Measurements from ENCODE around the gene PROM1.

The PROM1 gene

DNA sequence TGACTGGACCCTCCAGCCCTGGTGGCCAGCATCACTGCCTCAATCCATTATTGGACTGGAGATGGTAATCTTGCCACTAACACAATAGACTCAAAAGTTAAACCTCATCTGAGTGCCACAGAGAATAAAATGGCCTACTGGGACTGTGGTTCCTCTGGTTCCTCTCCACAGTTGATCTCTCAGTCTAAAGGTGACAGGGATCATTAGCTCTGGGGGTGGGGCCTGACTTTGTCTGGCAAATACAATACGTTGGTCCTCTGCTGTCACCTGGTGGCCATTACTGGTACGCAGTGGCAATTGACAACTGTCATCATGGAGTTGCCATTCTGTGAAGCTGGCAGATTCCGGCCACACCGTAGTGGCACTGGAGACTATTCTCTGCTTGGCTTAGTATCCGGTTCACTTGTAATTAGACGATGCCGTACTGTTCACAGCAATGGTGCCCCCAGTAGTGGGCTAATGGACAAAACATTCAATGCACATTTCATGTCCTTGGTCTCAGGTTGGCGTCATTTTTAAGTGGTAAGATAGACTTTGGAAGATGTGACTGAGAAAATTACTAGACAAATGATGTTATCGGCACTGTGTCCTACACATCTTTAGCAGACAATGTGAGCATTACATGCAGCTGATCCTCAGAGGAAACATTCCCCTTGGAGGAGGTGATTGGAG, 127.5 kb downstream of the PROM1 start:
- DNase-seq (ENCODE audit: low read depth, low spot score) = no peak
- no peak overlapping the region for H3K27ac ChIP-seq

DNA sequence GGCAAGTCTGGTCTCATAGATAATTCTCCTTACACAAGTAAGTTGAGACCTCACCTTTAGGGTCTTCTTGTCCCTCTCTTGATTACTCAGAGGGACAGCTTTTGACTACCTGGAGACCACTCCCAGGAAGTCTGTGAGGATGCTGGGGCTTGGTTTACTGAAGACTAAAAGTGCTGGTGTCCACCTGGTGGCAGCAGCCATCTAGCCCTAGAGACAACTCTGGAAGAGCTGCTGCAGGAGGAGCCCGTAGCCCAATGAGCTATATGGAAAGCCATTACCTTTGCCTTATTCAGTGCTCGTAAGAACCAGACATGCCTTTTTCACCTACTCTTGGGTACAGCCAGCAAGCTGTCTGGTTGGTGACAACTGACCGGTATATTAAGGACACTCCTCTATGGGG, 128.2 kb downstream of the PROM1 start:
- no peak for DNase-seq (ENCODE audit: low read depth, low spot score)
- no peak overlapping the region for H3K27ac ChIP-seq

DNA sequence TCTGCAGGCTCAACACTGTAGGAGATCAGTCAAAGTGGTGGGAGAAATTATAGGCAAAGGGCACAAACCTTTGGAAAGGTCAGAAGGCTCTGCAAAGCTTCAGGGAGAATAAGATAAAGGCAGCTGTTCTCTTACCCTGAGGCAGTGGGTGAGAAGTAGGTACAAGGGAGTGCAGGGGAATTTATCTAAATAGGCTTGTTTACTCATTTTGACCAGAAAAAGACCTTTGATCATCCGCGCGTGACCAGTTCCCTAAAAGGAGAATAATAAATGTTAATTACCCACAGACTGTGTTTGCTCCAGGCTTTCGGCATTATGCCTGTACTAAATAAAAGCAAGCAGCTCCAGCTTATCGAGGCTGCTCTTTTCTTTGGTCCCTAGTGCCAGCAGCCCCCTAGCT, 130.2 kb downstream of the PROM1 start:
- no peak for DNase-seq (ENCODE audit: low read depth, low spot score)
- H3K27ac ChIP-seq = no peak overlapping the region

DNA sequence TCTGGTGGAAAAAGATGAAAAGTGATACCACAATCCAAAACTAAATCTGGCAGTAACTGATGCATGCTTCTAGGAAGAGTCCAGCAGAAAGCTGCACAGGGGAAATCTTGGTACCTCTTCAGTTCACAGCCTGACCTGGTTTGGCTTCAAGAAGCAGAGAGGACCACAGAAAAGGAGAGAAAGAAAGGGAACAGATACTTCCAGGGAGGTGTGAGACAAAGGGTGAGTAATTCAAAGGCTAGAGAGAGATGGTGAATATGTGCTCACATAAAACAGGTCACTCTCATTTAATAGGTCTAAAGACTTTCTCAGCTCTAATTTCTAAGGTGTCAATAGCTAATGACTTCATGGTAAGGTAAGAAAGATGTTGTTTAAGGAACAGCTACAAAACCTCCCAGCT, 132.0 kb downstream of the PROM1 start:
- H3K27ac ChIP-seq = no peak overlapping the region
- DNase-seq (ENCODE audit: low read depth, low spot score) = no peak

DNA sequence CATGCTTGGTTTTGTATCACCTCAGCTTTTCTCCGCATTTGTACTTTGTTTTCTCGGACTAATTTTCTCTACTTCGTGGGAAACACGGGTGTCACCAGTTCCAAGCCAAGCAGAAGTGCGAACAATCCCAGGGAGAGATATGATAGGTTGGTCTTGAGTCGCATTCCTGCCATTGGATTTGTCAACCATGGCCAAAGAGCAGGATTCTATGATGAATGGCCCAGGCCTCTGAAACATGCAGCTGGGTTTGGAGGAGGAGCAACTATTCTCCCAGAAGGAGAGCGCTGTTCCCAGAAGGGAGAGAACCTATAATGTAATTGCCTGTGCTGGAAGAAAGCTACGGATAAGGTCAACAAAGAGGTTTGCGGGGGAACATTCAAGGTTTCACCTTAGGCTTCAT, 135.0 kb downstream of the PROM1 start:
- no peak overlapping the region for H3K27ac ChIP-seq
- no peak for DNase-seq (ENCODE audit: low read depth, low spot score)

DNA sequence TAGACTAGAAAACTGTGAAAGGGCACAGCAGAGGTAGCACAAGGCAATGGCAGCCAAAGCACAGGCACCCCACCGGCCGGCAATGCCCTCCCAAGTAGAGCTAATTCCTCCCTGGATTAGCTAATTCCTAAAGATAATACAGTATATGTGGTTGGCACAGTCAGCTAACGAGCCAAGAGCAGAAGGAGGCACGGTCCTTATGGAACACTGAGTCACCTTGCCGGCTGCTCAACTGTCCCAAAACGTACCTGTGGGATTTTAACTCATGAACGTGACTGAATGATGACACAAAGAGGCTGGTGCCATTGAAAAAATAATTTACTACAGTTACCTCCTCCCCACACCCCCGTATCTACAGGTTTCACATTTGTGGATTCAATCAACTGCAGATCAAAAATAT, 136.1 kb downstream of the PROM1 start:
- no peak for DNase-seq (ENCODE audit: low read depth, low spot score)
- no peak overlapping the region for H3K27ac ChIP-seq

DNA sequence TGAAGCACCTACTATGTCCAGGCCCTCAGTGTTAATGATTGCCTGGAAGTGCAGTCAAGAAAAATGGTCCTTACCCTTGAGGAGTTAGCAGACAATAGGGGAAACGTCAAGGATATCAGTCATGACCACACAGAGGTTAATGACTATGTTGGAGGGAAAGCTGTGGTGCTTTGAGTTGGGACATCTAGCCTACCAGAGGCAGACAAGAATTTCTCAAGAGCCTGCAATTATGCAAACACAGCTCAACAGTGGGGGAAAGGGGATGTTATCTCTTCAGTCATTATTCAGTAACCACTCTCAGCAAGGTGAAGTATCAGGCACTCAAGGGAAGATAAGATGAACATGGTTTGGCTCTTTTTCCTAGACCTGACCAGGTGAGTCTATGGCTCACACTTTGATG, 138.3 kb downstream of the PROM1 start:
- no peak overlapping the region for H3K27ac ChIP-seq
- no peak for DNase-seq (ENCODE audit: low read depth, low spot score)

DNA sequence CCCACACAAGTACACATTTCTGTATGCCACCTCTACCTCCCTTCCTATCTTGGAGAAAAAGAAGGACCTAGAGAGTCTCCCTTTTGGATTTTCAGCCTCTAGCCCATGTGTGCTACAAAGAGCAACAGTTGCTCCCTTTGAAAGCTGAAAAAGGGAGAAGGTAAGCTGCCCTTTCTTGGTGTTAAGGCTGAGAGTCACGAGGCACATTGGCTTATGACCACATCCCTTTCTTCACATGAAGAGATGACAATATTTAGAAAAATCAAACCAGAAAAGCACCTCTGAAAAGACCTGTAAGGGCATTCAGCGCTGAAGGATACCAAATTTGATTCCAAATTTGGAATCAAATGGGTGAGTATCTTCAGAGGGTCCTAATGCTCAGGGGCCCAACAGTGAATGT, 138.9 kb downstream of the PROM1 start:
- H3K27ac ChIP-seq = no peak overlapping the region
- DNase-seq (ENCODE audit: low read depth, low spot score) = no peak

DNA sequence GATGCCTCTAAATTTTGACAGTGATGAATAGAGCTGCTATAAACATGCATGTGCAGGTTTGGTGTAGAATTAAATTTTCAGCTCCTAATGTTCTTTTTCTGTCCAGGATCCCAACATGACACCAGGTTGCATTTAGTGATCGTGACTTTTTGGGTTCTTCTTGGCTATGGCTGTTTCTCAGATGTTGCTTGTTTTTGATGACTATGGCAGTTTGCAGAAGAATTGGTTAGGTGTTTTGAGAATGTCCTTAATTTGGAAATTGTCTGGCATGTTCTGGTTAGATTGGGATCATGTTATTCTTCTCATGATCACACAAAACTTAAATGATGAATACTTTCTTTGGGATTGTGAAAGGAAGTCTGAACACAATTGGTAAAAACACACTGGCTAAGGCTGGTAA, 141.5 kb downstream of the PROM1 start:
- no peak for DNase-seq (ENCODE audit: low read depth, low spot score)

DNA sequence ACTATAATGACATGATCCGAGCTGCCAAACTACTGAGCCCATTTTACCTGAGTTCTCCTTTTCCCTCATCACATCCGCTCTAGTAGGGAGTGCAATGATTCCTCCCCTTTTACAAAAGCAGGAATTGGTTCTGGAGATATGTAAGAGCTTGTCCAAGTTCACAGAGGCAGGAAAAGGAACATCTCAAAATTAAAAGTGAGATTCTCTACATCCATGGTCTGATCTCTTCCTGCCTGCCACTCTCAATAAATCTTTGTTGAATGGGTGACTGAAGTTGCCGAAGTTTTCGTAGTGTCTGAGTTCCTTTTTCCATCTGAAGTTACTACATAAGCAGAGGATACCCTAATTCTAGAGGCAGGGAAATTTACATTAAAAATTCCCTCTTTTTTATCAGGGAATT, 145.2 kb downstream of the PROM1 start, which contains the start of gene FGFBP1:
FGFBP1 (minus strand) TSS at position 101 of the 400 bp plus-strand sequence. CDS start 2,108 bp downstream, outside the sequence.
- DNase-seq (ENCODE audit: low read depth, low spot score) = no peak
- peak within 1 kb of the TSS; percentile 87 for H3K27ac ChIP-seq

More for the DNA sequence above, 141.5 kb downstream of the PROM1 start:
- H3K27ac ChIP-seq = no peak overlapping the region

DNA sequence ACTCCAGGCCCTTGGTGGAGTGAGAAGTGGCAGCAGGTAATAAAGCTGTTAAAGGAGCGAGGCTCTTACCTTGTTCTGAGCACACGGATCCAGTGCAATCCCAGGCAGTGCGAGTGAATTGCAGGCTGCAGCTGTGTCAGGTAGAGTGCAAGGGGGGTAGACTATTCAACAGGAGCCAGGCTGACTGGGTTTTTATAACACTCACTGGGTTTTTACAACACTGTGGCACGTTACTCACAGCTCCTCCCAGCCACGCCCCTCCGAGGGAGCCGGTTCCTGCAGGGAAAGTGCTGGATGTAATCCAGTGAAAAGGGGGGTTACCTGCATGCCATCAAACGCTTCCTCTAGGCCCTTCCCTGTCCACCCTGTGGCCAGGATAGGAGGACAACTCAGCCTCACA, 145.6 kb downstream of the PROM1 start:
- peak overlapping the region; percentile 87 for H3K27ac ChIP-seq
- no peak for DNase-seq (ENCODE audit: low read depth, low spot score)

DNA sequence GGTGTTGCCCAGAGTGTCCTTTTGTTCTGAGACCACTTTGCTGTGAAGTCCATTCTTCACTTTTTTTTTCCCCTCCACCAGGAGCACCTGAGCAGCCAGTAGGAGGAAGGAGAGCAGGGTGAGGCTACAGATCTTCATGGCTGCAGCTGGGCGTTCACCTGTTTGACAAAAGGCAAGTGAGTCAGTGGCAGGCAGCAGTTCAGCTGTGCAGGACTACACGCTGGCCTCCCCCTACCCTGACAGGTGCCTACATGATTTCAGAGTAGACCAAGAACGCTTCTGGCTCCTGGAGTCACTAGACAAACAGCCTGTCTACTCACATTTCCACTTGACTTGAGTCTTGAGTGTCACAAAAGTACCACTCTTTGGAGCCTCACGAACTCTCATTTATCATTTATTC, 147.3 kb downstream of the PROM1 start:
- peak overlapping the region; percentile 87 for H3K27ac ChIP-seq

DNA sequence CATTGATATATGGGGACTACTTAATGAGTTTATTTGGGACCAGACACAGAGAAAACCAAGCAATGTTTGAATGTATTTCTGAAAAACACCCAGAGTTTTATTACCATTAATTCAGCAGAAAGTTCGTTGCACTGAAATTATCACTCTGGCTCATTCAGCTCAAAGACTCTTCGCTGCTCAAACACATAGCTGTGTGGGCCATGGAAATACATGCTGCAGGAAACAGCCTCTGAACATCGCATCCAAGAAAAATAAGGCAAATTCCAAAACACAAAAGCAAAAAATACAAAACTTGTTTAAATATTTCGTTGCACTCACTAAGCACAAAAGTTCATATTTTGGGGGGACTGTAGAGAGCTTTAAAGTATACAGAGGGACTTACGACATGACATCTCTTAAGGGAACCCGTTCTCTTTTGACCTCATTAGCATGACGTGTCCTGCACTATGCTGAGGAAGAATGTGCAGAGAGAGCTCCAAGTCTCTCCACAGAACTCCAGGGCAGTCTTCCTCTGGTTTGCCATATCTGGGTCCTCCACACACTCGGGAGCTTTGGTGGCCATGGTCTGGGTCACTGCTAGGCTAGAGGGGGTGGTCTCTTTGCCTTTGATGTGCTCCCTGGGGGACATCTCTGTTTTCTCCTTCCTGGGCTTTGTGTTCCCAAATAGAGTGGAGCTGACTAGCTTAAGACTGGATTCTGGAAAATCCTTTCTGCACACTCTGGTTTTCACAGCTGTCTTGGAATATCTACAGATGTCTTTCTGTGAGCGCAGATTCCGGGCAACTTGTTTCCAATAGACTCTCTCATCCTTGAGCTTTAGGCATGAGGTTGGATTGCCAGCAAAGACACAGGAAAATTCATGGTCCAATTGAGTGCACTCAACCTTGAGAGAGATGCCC, 148.1 kb downstream of the PROM1 start:
- H3K27ac ChIP-seq = peak overlapping the region; percentile 87
- DNase-seq (ENCODE audit: low read depth, low spot score) = no peak

More for the DNA sequence above, 147.3 kb downstream of the PROM1 start:
- DNase-seq (ENCODE audit: low read depth, low spot score) = peak; percentile 84

DNA sequence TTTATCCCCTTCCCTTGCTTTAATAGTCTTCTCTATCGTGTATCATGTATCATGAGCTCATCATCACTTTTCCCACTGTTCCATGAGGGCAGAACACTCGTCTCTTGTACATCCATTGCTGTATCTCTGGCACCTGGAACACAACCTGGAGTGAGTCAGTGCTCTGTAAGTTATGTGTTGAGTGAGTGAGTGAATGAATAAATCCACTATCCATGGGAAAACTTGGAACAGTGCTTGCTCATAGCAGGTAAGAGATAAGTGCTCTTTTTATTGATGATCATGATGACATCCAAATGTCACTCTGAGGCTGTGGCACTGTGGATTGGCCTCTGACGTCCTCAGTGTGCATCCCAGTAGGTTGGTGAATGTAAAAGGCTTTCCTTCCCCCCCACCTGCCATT, 149.6 kb downstream of the PROM1 start:
- peak overlapping the region; percentile 87 for H3K27ac ChIP-seq

DNA sequence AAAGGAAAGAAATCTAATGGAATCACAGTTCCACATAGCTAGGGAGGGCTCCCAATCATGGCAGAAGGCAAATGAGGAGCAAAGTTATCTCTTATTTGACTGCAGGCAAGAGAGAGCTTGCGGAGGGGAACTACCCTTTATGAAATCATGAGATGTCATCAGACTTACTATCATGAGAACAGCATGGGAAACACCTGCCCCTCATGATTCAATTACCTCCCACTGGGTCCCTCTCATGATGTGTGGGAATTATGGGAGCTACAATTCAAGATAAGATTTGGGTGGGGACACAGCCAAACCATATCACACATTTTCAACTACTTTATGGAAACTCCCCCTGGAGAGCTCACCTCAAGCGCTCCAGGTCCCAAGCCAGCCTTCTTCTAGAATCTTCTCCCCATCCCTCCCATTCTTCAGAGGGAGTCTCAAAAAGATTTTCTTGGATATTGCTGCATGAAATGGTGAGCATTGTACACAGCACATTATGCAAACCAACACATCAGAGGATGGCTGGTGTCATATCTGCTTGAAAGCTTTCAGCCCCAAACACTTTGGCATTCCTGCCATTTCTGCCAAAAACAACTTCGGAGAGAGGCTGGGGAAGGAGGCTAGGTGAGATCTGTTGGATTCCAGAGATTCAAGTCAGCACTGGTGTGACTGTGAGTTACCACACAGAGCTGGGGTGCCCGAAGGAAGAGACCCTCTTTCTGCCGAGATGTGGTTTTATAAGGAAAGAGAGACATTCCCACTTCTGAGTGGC, 152.2 kb downstream of the PROM1 start:
- DNase-seq (ENCODE audit: low read depth, low spot score) = no peak
- H3K27ac ChIP-seq = no peak overlapping the region

More for the DNA sequence above, 149.6 kb downstream of the PROM1 start:
- no peak for DNase-seq (ENCODE audit: low read depth, low spot score)

DNA sequence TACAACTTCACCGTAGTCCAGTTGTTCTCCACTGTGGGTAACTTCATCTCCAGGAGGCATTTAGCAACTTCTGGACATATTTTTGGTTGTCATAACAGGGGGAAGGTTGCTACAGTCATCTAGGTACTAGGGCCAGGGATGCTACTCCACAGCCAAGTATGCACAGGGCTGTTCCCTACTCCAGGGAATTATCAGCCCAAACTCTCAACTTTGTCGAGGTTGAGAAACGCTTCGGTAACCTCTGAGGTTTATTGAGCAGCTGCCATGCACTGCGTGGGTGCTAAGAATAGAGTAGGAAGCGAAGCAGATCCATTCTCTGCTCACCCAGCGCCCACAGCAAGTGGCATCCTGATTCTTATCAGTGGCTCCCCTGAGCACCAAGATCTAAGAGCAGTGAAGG, 153.5 kb downstream of the PROM1 start:
- no peak overlapping the region for H3K27ac ChIP-seq
- no peak for DNase-seq (ENCODE audit: low read depth, low spot score)

DNA sequence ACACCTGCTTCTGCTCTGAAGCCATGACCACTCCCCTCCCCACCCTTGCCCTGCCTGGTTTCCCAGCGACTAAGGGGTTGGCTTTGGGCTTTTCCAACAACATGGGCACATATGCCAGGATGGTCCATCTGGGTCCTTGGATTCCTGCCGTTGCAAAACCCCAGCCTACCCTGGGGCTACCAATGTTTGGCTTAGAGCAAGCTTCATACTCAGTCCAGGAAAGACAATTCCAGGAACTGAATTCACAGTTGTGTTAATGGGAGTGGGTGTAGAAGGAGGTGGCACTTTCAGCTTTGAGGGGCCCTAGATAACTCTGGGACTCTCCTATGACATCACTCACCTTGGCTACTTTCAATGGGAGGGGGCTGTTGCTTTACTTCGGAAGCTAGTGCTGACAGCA, 154.3 kb downstream of the PROM1 start:
- DNase-seq (ENCODE audit: low read depth, low spot score) = no peak

DNA sequence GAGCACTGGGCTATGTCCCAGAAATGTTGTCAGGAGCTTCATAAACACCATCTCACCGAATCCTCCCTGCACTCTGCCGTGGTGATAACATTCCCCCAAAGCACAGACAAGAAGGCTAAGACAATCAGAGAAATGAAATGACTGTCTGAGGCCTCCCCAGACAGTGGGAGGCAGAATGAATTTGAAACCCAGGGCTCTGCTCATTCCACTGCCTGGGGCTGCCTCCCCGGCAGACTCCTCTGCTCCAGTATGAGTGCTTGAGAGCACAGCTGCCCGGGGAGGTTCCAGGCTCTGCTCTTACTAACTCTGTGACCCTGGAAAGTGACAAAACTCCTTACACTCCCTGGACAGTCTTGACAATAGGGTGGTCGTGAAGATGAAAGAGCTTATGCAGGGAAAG, 154.9 kb downstream of the PROM1 start:
- no peak overlapping the region for H3K27ac ChIP-seq
- DNase-seq (ENCODE audit: low read depth, low spot score) = no peak

More for the DNA sequence above, 154.3 kb downstream of the PROM1 start:
- no peak overlapping the region for H3K27ac ChIP-seq

DNA sequence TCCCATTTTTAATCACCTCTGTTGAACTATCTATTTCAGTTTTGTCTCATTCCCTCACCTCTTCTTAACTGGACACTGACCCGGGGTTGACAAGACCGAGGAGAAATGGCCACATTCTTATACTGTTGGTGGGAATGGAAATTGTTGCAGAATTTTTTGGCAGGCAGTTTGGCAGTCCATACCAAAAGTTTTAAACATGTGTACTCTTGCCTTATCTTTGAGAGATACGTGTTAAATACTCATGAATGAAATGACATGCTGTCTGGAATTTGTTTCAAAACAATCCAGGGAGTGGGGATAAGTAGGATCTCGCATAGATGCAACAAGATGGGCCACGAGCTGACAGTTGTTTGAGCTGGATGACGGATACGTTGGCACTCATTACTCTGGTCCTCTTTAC, 157.3 kb downstream of the PROM1 start:
- no peak overlapping the region for H3K27ac ChIP-seq
- DNase-seq (ENCODE audit: low read depth, low spot score) = no peak

DNA sequence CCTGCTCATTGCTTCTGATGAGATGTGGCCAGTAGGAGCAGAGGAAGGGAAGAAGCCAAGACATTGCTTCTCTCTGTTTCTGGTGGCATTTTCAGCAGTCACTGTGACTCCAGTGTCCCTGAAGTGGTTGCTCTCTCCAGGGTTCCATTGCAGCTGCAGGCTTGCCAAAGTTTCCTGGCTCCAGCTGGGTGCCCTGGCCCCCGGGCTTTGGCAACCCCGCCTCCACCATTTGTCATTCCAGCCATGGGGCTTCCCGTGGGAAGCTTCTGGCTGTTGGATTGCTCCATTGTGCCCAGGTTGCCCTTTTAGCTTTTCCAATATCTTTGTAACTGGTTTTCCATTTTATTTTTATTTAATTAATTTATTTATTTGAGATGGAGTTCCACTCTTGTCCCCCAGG, 158.0 kb downstream of the PROM1 start:
- DNase-seq (ENCODE audit: low read depth, low spot score) = no peak
- H3K27ac ChIP-seq = no peak overlapping the region

DNA sequence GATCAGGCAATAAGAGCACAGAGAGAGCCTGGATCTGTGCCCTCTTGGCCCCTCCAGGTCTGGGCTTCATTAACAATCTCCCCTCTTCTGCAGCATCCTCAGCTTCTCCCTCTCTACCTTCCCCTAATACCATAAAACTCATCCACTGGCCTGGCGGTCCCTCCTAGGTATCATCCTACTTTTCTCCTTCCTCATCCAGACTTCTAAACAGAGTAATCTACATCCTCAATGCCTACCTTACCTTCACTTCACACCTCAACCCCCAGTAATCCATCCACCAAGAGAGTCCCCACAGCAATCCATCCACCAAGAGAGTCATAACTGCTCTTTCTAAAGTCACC, 162.3 kb downstream of the PROM1 start:
- H3K27ac ChIP-seq = peak overlapping the region; percentile 90
- DNase-seq (ENCODE audit: low read depth, low spot score) = no peak

Measured in epithelial cell of prostate (primary cell).